OCI-LY3 (cell line): Measurements from ENCODE around the gene TMEM144.

ENCODE experiments used
- H2AFZ ChIP-seq: fragments of 200-600, 300-600 bp; shearing (Covaris generic); 2 replicates; pipeline ENCODE4 v1.6.0; 2014; ENCODE audit warnings: antibody characterized with exemption, low read depth, low read length
- H3K27ac ChIP-seq: fragments of 200-600, 300-600 bp; sonication (generic); 2 replicates; pipeline ENCODE4 v1.5.1; 2014; ENCODE audit warnings: mild to moderate bottlenecking, low read length, moderate library complexity, mixed read lengths
- H3K27me3 ChIP-seq: fragments of 200-600, 300-600 bp; sonication (generic); 2 replicates; pipeline ENCODE4 v1.6.1; 2014; ENCODE audit warnings: low read depth, low read length, mixed read lengths
- H3K36me3 ChIP-seq: fragments of 200-600, 300-600 bp; sonication (generic); replicated peaks from 2 replicates; pipeline ENCODE3; 2014; ENCODE audit warnings: low read depth, low read length, mixed read lengths
- H3K4me1 ChIP-seq: fragments of 300-600, 200-600 bp; sonication (generic); 2 replicates; pipeline ENCODE4 v1.6.1; 2014; ENCODE audit warnings: low read length, mixed read lengths
- H3K4me2 ChIP-seq: fragments of 200-600, 300-600 bp; sonication (generic); 2 replicates; pipeline ENCODE4 v1.6.1; 2014; ENCODE audit warnings: low read length, mixed read lengths
- H3K4me3 ChIP-seq: fragments of 300-600, 200-600 bp; sonication (generic); 2 replicates; pipeline ENCODE4 v1.5.1; 2014; ENCODE audit warnings: antibody characterized with exemption, mild to moderate bottlenecking, low read length, moderate library complexity
- H3K79me2 ChIP-seq: fragments of 300-600, 200-600 bp; shearing (Covaris generic); 2 replicates; pipeline ENCODE4 v1.6.1; 2014; ENCODE audit warnings: mild to moderate bottlenecking, low read length, mixed read lengths
- H3K9ac ChIP-seq: fragments of 300-600, 200-600 bp; shearing (Covaris generic); 2 replicates; pipeline ENCODE4 v1.6.0; 2014; ENCODE audit warnings: mild to moderate bottlenecking, low read length, moderate library complexity
- H3K9me3 ChIP-seq: fragments of 200-600, 300-600 bp; shearing (Covaris generic); 2 replicates; pipeline ENCODE4 v1.6.1; 2014; ENCODE audit warnings: low read length, mixed read lengths; ENCODE audit not compliant: insufficient read depth
- H4K20me1 ChIP-seq: fragments of 200-600, 300-600 bp; sonication (generic); 2 replicates; pipeline ENCODE4 v1.6.1; 2016; ENCODE audit warnings: low read length, mixed read lengths; ENCODE audit not compliant: insufficient read depth
- EZH2phosphoT487 ChIP-seq: fragments of 200-600 bp; shearing (Covaris generic); IDR thresholded peaks from 2 replicates; pipeline ENCODE4 v1.6.1; 2018; ENCODE audit warnings: antibody characterized with exemption, mixed run types, low read depth
- TF ChIP-seq, protein P1 (sequence below): fragments of 200-600, 300-600 bp; sonication (generic); IDR thresholded peaks from 2 replicates; pipeline ENCODE4 v1.5.1; 2014; ENCODE audit warnings: antibody characterized with exemption, low read length, low read depth

Gene TMEM144

GRCh38 chr4:158202481-158202880 lies 7.8 kb upstream of the TMEM144 start:
- TF ChIP-seq, protein P1, sequence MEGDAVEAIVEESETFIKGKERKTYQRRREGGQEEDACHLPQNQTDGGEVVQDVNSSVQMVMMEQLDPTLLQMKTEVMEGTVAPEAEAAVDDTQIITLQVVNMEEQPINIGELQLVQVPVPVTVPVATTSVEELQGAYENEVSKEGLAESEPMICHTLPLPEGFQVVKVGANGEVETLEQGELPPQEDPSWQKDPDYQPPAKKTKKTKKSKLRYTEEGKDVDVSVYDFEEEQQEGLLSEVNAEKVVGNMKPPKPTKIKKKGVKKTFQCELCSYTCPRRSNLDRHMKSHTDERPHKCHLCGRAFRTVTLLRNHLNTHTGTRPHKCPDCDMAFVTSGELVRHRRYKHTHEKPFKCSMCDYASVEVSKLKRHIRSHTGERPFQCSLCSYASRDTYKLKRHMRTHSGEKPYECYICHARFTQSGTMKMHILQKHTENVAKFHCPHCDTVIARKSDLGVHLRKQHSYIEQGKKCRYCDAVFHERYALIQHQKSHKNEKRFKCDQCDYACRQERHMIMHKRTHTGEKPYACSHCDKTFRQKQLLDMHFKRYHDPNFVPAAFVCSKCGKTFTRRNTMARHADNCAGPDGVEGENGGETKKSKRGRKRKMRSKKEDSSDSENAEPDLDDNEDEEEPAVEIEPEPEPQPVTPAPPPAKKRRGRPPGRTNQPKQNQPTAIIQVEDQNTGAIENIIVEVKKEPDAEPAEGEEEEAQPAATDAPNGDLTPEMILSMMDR: no peak
- TF ChIP-seq EZH2phosphoT487: no peak
- no peaks in the 10 kb centered on the region for H3K4me1 ChIP-seq
- no peaks in the 10 kb centered on the region for H3K27me3 ChIP-seq
- no peak overlapping the region for H3K9ac ChIP-seq
- H3K4me3 ChIP-seq: no peak overlapping the region
- H4K20me1 ChIP-seq: no peaks in the 10 kb centered on the region
- H3K27ac ChIP-seq: no peak overlapping the region
- H2AFZ ChIP-seq: no peak overlapping the region
- no peaks in the 10 kb centered on the region for H3K79me2 ChIP-seq
- H3K36me3 ChIP-seq: no peaks in the 10 kb centered on the region
- H3K4me2 ChIP-seq: no peak overlapping the region
- H3K9me3 ChIP-seq: no peaks in the 10 kb centered on the region

- no peaks in the 10 kb centered on the region for H3K9me3 ChIP-seq
- no peaks in the 10 kb centered on the region for H3K36me3 ChIP-seq
- H2AFZ ChIP-seq: no peak overlapping the region
- H3K4me2 ChIP-seq: no peak overlapping the region
- no peaks in the 10 kb centered on the region for H3K4me1 ChIP-seq
- no peaks in the 10 kb centered on the region for H3K27me3 ChIP-seq
- no peak overlapping the region for H3K27ac ChIP-seq
- H3K79me2 ChIP-seq: no peaks in the 10 kb centered on the region
- no peak overlapping the region for H3K4me3 ChIP-seq
- H4K20me1 ChIP-seq: no peaks in the 10 kb centered on the region
- H3K9ac ChIP-seq: no peak overlapping the region
- TF ChIP-seq, protein P1: no peak
- TF ChIP-seq EZH2phosphoT487: no peak
Observed at GRCh38 chr4:158203436-158203835, 6.8 kb upstream of the TMEM144 start.

DNA sequence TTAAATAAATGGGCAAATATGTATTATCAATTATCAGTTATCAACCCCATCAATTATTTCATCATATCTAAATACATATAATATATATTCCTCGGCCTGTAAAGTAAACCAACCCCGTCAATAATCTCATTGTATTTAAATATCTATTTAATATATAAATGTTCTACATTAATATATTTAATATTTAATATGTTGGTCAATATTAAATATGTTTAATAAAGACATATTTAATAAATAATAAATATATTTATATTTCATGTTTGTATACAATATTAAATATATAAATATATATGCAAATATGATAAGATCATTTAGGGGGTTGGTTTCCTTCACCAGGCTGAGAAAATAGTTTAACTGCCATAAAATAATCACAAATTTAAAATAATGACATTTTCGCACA lies 6.4 kb upstream of the TMEM144 start:
- Histone ChIP-seq H3K36me3 (no peaks in the 10 kb centered on the region), H4K20me1 (no peaks in the 10 kb centered on the region), H3K79me2 (no peaks in the 10 kb centered on the region), H2AFZ (no peak overlapping the region), H3K4me3 (no peak overlapping the region), H3K27ac (no peak overlapping the region), H3K4me2 (no peak overlapping the region), H3K27me3 (no peaks in the 10 kb centered on the region), H3K9me3 (no peaks in the 10 kb centered on the region), H3K4me1 (peaks cover 2% of the 10 kb centered on the region), H3K9ac (no peak overlapping the region)
- TF ChIP-seq, protein P1: no peak
- no peak for TF ChIP-seq EZH2phosphoT487

DNA sequence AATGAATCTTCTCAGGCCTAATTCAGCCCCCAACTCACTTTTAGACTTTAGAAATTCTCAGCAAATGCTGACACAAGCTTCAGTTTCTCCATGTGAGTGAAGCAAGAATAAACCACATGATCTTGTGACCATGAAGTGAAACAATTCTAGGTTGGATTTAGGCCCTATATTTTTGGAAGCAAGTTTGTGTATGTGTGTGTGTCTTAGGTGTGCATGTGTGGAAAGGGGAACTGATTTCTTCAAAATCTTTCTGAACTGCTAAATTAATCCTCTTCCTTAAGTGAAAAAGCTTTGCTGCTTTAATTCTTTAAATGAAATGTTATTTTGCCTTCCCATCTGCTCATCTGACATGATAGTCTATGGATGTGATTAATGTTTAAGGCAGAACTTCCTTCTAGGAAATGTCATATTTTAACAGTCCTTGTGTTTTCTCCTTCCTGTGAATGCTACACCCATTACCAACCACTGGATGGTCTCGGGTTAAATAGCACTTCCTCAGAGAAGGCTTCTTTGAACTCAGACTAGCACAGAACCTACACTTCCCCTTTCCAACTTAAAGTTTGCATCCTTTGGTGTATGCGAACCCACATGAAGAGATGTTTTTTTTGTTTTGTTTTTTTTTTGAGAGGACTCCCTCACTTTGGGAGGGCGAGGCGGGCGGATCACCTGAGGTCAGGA lies 1.2 kb upstream of the TMEM144 start:
- Histone ChIP-seq H3K9ac (no peak overlapping the region), H3K27ac (no peak overlapping the region), H3K36me3 (no peaks in the 10 kb centered on the region), H3K79me2 (no peaks in the 10 kb centered on the region), H3K9me3 (no peaks in the 10 kb centered on the region), H3K4me1 (peaks cover 7% of the 10 kb centered on the region), H3K27me3 (no peaks in the 10 kb centered on the region), H3K4me3 (no peak overlapping the region), H2AFZ (0 out of 2 replicates have a peak overlapping the region, but pooled peaks have one; percentile 57), H3K4me2 (no peak overlapping the region), H4K20me1 (no peaks in the 10 kb centered on the region)
- TF ChIP-seq, protein P1: no peak
- TF ChIP-seq EZH2phosphoT487: no peak
